Stimulated activated CD8-positive, alpha-beta memory T cell treated with anti-CD3 and anti-CD28 coated beads, Interleukin-12 subunit alpha, Interleukin-12 subunit beta, amount 100 ng/mL, for 4 hours (primary cell): Measurements from ENCODE around the gene PLEKHG7.
"Not testable (repeated sequence)": the region's sequence is repeated elsewhere in the genome, so short reads cannot be mapped to it uniquely, and the experiment has no call there.

Experiments
- DNase-seq: peaks from one replicate; pipeline ENCODE4 v3.0.0-alpha.2; 2020; ENCODE audit warnings: low read depth

Gene PLEKHG7

GRCh38 chr12:92747151-92747550, 44.4 kb downstream of the PLEKHG7 start:
- no peak for DNase-seq

GRCh38 chr12:92749691-92750090, 46.9 kb downstream of the PLEKHG7 start:
- not testable (repeated sequence) for DNase-seq

GRCh38 chr12:92753976-92754885, 51.4 kb downstream of the PLEKHG7 start:
- no peak for DNase-seq

DNA sequence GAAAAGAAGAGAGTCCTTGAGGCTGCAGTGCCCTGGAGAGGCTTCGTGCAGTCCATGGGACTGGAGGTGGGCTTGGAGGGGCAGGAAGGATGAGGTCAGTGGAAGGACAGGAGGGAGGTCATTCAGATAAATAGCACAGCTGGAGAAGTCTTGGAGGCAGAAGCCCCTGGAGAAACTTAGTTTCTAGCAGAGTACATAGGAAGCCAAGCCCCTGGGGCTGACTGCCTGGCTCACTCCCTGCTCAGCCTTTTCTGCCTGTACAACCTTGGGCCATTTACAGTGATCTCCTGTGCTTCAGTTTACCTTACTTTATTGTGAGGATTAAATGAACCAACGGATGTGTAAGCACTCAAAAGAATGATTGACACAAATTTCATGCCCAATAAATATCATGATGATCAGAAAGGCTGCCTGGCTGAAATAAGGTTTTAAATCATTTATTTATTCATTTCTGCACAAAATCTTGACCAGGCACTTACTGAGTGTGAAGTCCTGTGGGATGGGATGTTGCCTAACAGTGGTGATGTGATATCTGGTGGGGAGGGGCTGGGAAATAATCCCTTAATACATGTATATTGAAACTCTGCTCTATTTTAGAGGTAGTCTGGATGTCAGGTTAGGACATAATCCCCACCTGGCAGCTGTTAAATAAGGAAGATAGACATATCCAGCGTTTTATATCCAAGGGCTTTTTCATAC, 54.3 kb downstream of the PLEKHG7 start:
- DNase-seq, result no peak

DNA sequence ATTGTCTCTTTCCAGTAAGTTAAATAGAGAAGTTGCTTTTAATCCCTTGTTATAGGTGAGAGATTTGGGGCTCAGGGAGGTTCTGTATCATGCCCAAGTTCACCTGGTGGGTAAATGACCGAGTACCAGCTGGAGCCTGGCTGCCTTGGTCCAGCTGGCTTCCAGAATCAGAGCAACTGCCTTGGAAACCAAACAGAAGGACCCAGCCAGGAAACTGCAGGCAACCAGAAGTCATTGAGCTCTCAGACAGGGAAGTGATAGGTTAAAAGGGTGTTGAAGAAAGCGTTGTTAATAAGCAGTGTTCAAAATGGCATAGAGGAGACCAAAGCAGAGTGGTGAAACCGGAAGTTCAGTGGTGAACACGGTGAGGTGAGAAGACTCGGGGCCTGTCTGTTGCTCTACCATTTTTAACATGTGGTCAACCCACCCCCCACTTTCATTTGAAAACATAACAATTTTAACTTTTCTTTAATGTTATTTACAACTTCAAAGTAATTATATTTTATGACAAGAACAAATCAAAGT, 54.9 kb downstream of the PLEKHG7 start:
- no peak for DNase-seq

GRCh38 chr12:92759634-92760268, 57.0 kb downstream of the PLEKHG7 start:
- DNase-seq, result no peak

GRCh38 chr12:92762773-92763172, 60.0 kb downstream of the PLEKHG7 start:
- DNase-seq, result no peak

DNA sequence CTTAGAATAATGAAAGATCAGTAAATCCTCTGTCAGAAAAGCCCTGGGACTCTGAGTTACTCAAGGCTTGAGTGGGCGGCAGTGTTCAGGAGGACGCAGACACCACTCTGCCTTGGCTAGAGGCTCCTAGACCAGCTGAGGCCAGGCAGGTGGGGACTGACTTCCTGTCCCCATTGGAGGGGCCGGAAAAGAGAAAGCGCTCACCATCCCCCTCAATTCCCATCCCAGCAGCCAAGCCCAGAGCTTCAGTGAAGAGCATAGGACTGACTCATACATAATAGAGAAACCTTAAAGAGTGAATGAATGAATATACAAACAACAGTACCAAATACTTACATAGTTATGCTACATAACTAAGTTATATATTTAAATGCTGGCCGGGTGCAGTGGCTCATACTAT, 62.0 kb downstream of the PLEKHG7 start:
- no peak for DNase-seq

DNA sequence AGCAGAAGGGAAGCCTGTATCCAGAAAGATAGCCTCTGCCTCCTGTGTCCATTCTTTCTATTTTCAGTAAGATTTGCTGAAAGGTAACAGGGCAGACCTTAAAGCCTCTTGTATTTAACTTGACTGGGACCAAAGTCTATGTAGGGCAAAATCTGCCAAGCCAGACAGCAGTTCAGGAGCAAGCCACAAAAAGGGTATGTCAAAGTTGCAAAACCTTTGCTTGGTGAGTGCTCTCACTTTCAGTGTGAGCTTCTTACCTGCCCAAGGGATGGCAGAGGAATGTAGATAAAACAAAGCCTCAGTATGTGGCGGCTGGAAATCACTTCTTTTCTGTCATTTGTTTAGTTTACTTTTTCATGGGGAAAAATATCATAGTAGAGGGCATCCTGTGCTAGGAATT, 63.1 kb downstream of the PLEKHG7 start:
- no peak for DNase-seq

DNA sequence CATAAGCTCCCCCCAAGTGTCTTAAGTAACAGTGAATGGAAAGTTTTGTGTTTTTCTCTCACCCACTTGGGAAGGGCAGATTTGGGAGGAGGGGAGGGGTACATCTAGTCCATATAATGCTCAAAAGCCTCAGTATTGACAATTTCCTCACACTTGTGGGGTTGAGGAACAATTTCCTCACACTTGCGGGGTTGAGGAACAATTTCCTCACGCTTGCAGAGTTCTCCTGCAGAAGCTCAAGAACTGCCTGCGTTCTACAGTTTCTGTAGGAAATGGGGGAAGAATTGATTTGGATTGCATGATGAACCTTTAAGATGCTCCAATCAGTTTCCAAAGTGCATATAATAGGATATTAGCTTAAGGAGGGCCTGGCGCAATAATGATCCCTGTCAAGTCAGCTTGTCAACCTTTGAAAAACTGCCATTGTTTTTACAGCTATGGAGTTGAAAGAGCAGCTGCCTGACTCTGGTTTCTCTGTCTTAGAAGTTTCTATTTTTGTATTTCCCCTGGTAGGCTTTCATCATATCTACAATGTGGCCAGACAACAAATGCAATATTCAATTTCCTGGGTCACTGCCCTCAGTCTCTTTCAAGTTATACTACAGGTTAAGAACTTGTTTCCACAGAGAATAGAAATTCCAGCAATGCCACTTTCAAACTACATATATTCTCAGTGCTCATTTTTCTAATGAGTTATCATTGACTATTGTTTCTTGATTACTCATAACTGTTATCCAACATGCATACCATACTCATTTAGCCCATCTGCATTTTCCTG, 66.5 kb downstream of the PLEKHG7 start:
- DNase-seq, result no peak

DNA sequence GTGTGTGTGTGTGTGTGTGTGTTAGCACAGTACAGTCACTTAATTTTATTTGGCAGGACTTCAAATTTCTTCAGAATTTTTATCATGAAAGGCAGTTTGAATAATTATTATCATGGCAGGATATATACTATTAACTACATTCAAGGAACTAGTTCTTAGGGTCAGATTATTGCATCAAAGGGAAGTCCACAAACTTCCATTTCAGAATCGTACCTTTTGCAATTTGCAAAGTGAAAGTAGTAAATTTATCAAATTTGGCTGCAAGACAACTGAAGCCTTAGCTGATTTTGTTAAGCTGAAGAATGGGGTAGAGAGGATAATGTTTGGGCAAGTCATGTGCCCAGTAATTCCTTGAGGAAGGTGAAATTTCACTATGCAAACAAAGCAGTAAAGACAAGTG, 68.2 kb downstream of the PLEKHG7 start:
- DNase-seq, result no peak

GRCh38 chr12:92775416-92775815, 72.6 kb downstream of the PLEKHG7 start:
- no peak for DNase-seq

DNA sequence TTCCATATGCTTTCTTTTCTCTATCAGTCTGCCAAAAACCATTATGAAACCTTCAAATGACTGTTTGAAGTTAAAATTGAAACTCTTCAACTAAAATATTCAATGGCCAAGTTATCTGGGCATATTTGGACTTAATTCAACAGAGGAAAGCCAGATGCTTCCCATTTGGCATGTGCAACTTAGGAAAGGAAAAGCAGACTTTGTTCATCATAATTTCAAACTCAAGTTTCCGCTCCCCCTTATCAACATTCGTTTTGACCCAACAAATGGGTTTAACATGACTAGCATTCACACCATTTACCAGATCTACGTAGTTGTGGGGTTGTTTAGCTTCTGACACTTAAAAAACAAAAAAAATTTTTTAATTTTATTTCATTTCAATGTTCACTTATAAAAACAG, 75.7 kb downstream of the PLEKHG7 start:
- no peak for DNase-seq

DNA sequence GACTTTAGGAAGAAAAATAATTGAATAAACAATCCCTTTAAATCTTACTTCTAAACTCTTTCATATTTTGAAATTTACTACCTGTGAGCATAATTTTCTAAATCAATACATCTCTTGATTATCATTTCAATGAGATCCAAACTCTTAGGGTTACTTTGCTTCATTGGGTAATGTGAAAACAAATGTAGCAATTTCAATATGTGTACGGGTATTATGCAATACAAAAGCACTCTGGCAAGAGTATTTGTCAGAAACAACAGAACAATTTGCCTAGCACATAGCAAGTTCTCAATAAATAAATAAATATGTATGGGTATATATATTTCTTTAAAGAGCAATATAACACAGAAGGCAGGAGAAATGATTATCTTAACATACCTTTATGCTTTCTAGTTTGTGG, 77.1 kb downstream of the PLEKHG7 start:
- no peak for DNase-seq

DNA sequence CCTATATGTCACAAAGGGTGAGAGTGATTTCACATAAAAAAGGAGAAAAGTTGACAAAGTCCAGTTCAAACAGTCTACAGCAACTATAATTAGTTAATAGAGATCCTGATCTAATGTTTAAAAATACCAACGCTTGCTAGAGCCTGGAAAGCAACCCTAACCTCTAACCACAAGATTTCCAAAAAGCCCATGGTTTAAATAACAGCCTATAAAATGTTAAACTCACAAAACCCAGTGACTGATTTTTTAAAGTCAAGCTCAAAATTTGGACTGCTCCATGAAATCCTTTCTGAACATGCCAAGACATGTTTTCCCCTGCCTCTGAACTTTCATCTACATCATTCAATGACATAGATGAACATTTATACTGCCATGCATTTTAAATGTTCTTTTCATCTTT, 81.6 kb downstream of the PLEKHG7 start:
- DNase-seq, result no peak

- DNase-seq, result no peak
These were observed 82.2 kb downstream of the PLEKHG7 start for GRCh38 chr12:92784797-92785562.

GRCh38 chr12:92785563-92785950, 82.8 kb downstream of the PLEKHG7 start:
- no peak for DNase-seq

GRCh38 chr12:92786045-92786444, 83.3 kb downstream of the PLEKHG7 start:
- DNase-seq, result no peak

DNA sequence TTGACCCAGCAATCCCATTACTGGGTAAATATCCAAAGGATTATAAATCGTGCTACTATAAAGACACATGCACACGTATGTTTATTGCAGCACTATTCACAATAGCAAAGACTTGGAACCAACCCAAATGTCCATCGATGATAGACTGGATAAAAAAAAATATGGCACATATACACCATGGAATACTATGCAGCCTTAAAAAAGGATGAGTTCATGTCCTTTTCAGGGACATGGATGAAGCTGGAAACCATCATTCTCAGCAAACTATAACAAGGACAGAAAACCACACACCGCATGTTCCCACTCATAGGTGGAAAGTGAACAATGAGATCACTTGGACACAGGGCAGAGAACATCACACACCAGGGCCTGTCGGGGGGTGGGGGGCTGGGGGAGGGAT, 91.6 kb downstream of the PLEKHG7 start:
- DNase-seq, result not testable (repeated sequence)

- DNase-seq, result no peak
These were observed 92.0 kb downstream of the PLEKHG7 start for GRCh38 chr12:92794814-92795213.

GRCh38 chr12:92796650-92797049, 93.9 kb downstream of the PLEKHG7 start:
- no peak for DNase-seq
